CD14-positive monocyte (primary cell): ENCODE results near the gene MVB12B. TPM values are rescaled to one million over a fixed set of nuclear protein-coding genes. Genes with fewer than 3 reads are reported as not detected.

Source experiments
- DNase-seq, 3 donors: peaks; one replicate each; pipeline ENCODE4 v3.0.0-alpha.2; 2011 to 2022
- H2AFZ ChIP-seq: 2 replicates; pipeline ENCODE4 v1.6.0; 2012; ENCODE audit warnings: mild to moderate bottlenecking, low read depth, low read length, inconsistent platforms; ENCODE audit not compliant: insufficient read depth, poor library complexity, severe bottlenecking
- H3K27ac ChIP-seq, 2 donors: 1 replicate in 1 of 2; 2 replicates in 1 of 2; pipeline ENCODE4 v1.5.1; 2012 to 2013; ENCODE audit warnings: low read length in 2 of 2, control low read depth in 1 of 2, inconsistent platforms in 1 of 2, low read depth in 1 of 2, mild to moderate bottlenecking in 1 of 2
- H3K27me3 ChIP-seq, 2 donors: one replicate each; pipeline versions ENCODE4 v1.6.0 to v1.6.1; 2011 to 2013; ENCODE audit warnings: low read length in 2 of 2; ENCODE audit not compliant: control insufficient read depth in 2 of 2, insufficient read depth in 2 of 2
- H3K36me3 ChIP-seq, 2 donors: replicated peaks in 1 of 2; 1 replicate in 1 of 2; 2 replicates in 1 of 2; pipeline versions ENCODE4 v1.5.1 to v1.6.1; 2012 to 2013; ENCODE audit warnings: low read length in 2 of 2, control low read depth in 1 of 2, inconsistent platforms in 1 of 2, mild to moderate bottlenecking in 1 of 2; ENCODE audit not compliant: insufficient read depth in 2 of 2, control insufficient read depth in 1 of 2
- H3K4me1 ChIP-seq, 2 donors: 1 replicate in 1 of 2; 2 replicates in 1 of 2; pipeline versions ENCODE4 v1.5.1 to v1.6.1; 2012 to 2013; ENCODE audit warnings: low read length in 2 of 2, control low read depth in 1 of 2, inconsistent platforms in 1 of 2, mild to moderate bottlenecking in 1 of 2, moderate library complexity in 1 of 2; ENCODE audit not compliant: insufficient read depth in 2 of 2, control insufficient read depth in 1 of 2
- H3K4me2 ChIP-seq: replicated peaks from 2 replicates; pipeline ENCODE3; 2012; ENCODE audit warnings: low read length, moderate library complexity, mild to moderate bottlenecking; ENCODE audit not compliant: poor library complexity, severe bottlenecking; ENCODE audit errors: extremely low read depth
- H3K4me3 ChIP-seq, 3 experiments: fragments of 200-600 bp in 1 of 3; sonication (generic) in 1 of 3; replicated peaks in 1 of 3; 1 replicate in 2 of 3; 2 replicates in 1 of 3; pipeline ENCODE4 v1.5.1; 2011 to 2013; ENCODE audit warnings: low read length in 3 of 3, mild to moderate bottlenecking in 3 of 3, control low read depth in 2 of 3, low read depth in 2 of 3, inconsistent platforms in 1 of 3, moderate library complexity in 1 of 3
- H3K79me2 ChIP-seq: 2 replicates; pipeline ENCODE4 v1.6.0; 2012; ENCODE audit warnings: mild to moderate bottlenecking, control low read depth, inconsistent platforms, low read length, moderate library complexity; ENCODE audit not compliant: insufficient read depth
- H3K9ac ChIP-seq: 2 replicates; pipeline ENCODE4 v1.6.0; 2017; ENCODE audit warnings: low read length, mild to moderate bottlenecking; ENCODE audit not compliant: insufficient read depth, poor library complexity, severe bottlenecking
- H3K9me3 ChIP-seq, 2 donors: replicated peaks in 1 of 2; 1 replicate in 1 of 2; 2 replicates in 1 of 2; pipeline versions ENCODE4 v1.5.1 to v1.6.1; 2012 to 2013; ENCODE audit warnings: low read length in 2 of 2, control low read depth in 1 of 2; ENCODE audit not compliant: control insufficient read depth in 1 of 2, insufficient read depth in 1 of 2
- H4K20me1 ChIP-seq: 2 replicates; pipeline ENCODE4 v1.6.0; 2012; ENCODE audit warnings: mild to moderate bottlenecking, low read length, control low read depth, moderate library complexity; ENCODE audit not compliant: insufficient read depth
- H3K27ac Mint-ChIP-seq, 7 donors: one replicate each; pipeline ENCODE4 v1.8.0; 2020; ENCODE audit warnings: mild to moderate bottlenecking in 7 of 7, mixed read lengths in 7 of 7, moderate library complexity in 6 of 7, inconsistent platforms in 2 of 7
- H3K27me3 Mint-ChIP-seq, 3 donors: one replicate each; pipeline ENCODE4 v1.8.0; 2021 to 2022; ENCODE audit warnings: low read depth in 3 of 3, mild to moderate bottlenecking in 3 of 3, mixed read lengths in 3 of 3, moderate library complexity in 3 of 3, inconsistent platforms in 1 of 3
- H3K36me3 Mint-ChIP-seq, 2 donors: one replicate each; pipeline ENCODE4 v1.8.0; 2020; ENCODE audit warnings: mixed read lengths in 2 of 2, inconsistent platforms in 1 of 2, mild to moderate bottlenecking in 1 of 2
- H3K4me1 Mint-ChIP-seq: one replicate; pipeline ENCODE4 v1.8.0; 2020; ENCODE audit warnings: mild to moderate bottlenecking, mixed read lengths
- H3K4me3 Mint-ChIP-seq, 2 donors: one replicate each; pipeline ENCODE4 v1.8.0; 2020; ENCODE audit warnings: mild to moderate bottlenecking in 2 of 2, mixed read lengths in 2 of 2, moderate library complexity in 1 of 2
- H3K9me3 Mint-ChIP-seq, 7 donors: one replicate each; pipeline ENCODE4 v1.8.0; 2020 to 2022; ENCODE audit warnings: mixed read lengths in 7 of 7, mild to moderate bottlenecking in 6 of 7, moderate library complexity in 6 of 7, inconsistent platforms in 2 of 7
- WGBS: methylation state at CpG from one replicate; pipeline ENCODE4 v1.1.5; 2013; ENCODE audit warnings: missing lambda C conversion rate; ENCODE audit not compliant: insufficient coverage; 5-methylcytosine and 5-hydroxymethylcytosine counted together
- intact Hi-C, 2 donors: fragments of 100-400 bp; cut with micrococcal nuclease; formaldehyde crosslinking; loops; one replicate each; pipeline versions ENCODE4 v1.15.0 to v1.15.1; 2023
- polyA plus RNA-seq, 3 donors: library from polyadenylated mRNA; depleted of rRNA in 1 of 3; unstranded in 2 of 3; stranded (reverse) in 1 of 3; fragments of 300-500 nt in 2 of 3; fragments of >200 nt in 1 of 3; fragmentation: Illumina TruSeq in 2 of 3; gene quantifications; 1 replicate in 2 of 3; 2 replicates in 1 of 3; pipeline ENCODE4 v1.2.3, GENCODE V29; 2012 to 2021
- TF ChIP-seq, protein P1 (sequence below): fragments of 200-600 bp; IDR thresholded peaks from one replicate; pipeline ENCODE4 v1.8.0; 2022; ENCODE audit warnings: antibody characterized with exemption, mild to moderate bottlenecking

MVB12B gene
- polyA plus RNA-seq, 3 donors, result 2.8 to 8.1 (median 3.5) TPM

DNA sequence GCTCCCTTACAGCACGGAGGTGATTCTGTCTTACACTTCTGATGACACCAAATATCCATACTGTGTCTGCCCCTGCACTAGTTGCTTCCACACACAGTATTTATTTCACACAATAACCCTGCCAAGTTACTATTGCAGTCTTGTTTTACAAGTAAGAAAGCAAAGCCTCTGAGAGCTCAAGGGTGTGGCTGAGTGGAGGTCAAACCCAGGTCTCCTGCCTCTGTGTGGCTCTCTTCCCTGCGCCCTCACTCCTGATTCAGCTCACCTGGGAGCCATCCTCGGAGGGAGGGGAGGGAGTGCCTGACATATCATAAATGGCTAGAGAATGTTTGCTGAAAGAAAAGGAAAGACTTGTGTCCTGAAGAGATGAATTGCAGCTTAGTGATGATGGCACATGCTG is 41.0 kb downstream of the MVB12B start:
- Mint-ChIP-seq H3K9me3 (peaks cover 0 to 14% (median 5%) of the 10 kb centered on the region in 7 donors), H3K36me3 (peaks cover 25 to 31% of the 10 kb centered on the region in 2 donors), H3K4me3 (no peak overlapping the region), H3K27ac (peak overlapping the region in 2 of 7 donors; percentile 37 to 42), H3K4me1 (peaks cover 30% of the 10 kb centered on the region), H3K27me3 (no peaks in the 10 kb centered on the region)
- no peaks in the 10 kb centered on the region for H4K20me1 ChIP-seq
- TF ChIP-seq, protein P1, sequence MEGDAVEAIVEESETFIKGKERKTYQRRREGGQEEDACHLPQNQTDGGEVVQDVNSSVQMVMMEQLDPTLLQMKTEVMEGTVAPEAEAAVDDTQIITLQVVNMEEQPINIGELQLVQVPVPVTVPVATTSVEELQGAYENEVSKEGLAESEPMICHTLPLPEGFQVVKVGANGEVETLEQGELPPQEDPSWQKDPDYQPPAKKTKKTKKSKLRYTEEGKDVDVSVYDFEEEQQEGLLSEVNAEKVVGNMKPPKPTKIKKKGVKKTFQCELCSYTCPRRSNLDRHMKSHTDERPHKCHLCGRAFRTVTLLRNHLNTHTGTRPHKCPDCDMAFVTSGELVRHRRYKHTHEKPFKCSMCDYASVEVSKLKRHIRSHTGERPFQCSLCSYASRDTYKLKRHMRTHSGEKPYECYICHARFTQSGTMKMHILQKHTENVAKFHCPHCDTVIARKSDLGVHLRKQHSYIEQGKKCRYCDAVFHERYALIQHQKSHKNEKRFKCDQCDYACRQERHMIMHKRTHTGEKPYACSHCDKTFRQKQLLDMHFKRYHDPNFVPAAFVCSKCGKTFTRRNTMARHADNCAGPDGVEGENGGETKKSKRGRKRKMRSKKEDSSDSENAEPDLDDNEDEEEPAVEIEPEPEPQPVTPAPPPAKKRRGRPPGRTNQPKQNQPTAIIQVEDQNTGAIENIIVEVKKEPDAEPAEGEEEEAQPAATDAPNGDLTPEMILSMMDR, result no peak
- peaks cover 3 to 8% of the 10 kb centered on the region in 2 donors for H3K9me3 ChIP-seq
- H2AFZ ChIP-seq, result no peak overlapping the region
- no peak for DNase-seq
- H3K4me2 ChIP-seq, result no peak overlapping the region
- peaks cover 0 to 9% of the 10 kb centered on the region in 2 donors for H3K36me3 ChIP-seq
- H3K79me2 ChIP-seq, result peaks cover 21% of the 10 kb centered on the region
- peaks cover 15 to 22% of the 10 kb centered on the region in 2 donors for H3K4me1 ChIP-seq
- no peak overlapping the region for H3K27ac ChIP-seq
- H3K4me3 ChIP-seq, result no peak overlapping the region
- 93% methylated on average over 2 of the region's 3 CpGs for WGBS
- no peaks in the 10 kb centered on the region for H3K27me3 ChIP-seq
- intact Hi-C loops, result no loop called here
- no peak overlapping the region for H3K9ac ChIP-seq

DNA sequence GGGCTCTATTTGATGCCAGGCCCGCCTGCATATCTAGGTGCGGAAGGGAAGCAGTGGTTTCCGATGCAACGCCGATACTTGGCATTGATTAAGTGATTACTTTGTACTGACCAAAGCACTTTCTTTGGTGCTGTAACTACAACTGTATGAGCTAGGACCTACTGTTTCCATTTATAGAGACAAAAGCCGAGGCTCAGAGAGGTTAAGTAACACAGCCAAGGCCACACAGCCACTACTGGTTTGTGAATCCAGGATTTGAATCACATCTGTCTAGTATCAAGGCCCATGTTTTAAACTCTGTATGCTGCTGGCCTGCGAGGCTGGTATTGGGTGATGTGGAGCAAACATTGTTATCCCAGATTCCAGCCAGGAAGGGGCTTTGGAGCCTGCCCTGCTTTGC is 41.4 kb downstream of the MVB12B start:
- Histone ChIP-seq H3K27me3 (no peaks in the 10 kb centered on the region), H3K9ac (no peak overlapping the region), H3K9me3 (peaks cover 0 to 4% of the 10 kb centered on the region in 2 donors), H3K4me3 (no peak overlapping the region), H2AFZ (no peak overlapping the region), H3K27ac (no peak overlapping the region), H3K36me3 (peaks cover 0 to 8% of the 10 kb centered on the region in 2 donors), H3K4me1 (peaks cover 19 to 26% of the 10 kb centered on the region in 2 donors), H3K79me2 (peaks cover 19% of the 10 kb centered on the region), H3K4me2 (no peak overlapping the region), H4K20me1 (no peaks in the 10 kb centered on the region)
- no peak overlapping the region for H3K27ac Mint-ChIP-seq
- TF ChIP-seq, protein P1, result no peak
- peaks cover 0 to 11% (median 2%) of the 10 kb centered on the region in 7 donors for H3K9me3 Mint-ChIP-seq
- peaks cover 34% of the 10 kb centered on the region for H3K4me1 Mint-ChIP-seq
- H3K27me3 Mint-ChIP-seq, result no peaks in the 10 kb centered on the region
- H3K4me3 Mint-ChIP-seq, result no peak overlapping the region
- intact Hi-C loops, result no loop called here
- 100% methylated on average over 6 of the region's 7 CpGs for WGBS
- H3K36me3 Mint-ChIP-seq, result peaks cover 25 to 31% of the 10 kb centered on the region in 2 donors
- no peak for DNase-seq
